HepG2 (cell line): ENCODE results near the gene TNFSF12. TPM values are rescaled to one million over a fixed set of nuclear protein-coding genes. Genes with fewer than 3 reads are reported as not detected.

Experiments
- DMTF1 ChIP-seq: sonication (generic); formaldehyde crosslinking; IDR thresholded peaks from 2 replicates; pipeline ENCODE4 v1.4.0; 2020; ENCODE audit warnings: mild to moderate bottlenecking, missing genetic modification reagents
- MAF1 ChIP-seq: sonication (generic); formaldehyde crosslinking; IDR thresholded peaks from 2 replicates; pipeline ENCODE4 v1.5.0; 2020; ENCODE audit warnings: missing genetic modification reagents, borderline replicate concordance
- RAD51 ChIP-seq: fragments of 450-650 bp; IDR thresholded peaks from 2 replicates; pipeline ENCODE4 v1.6.1; 2016; ENCODE audit warnings: borderline replicate concordance
- RERE ChIP-seq: IDR thresholded peaks from 2 replicates; pipeline ENCODE4 v1.6.1; 2016; ENCODE audit warnings: low read depth, missing genetic modification reagents, missing compliant biosample characterization
- SMC3 ChIP-seq: IDR thresholded peaks from 2 replicates; pipeline ENCODE4 v1.6.1; 2011; ENCODE audit warnings: low read length, improper control_type of control experiment
- TEAD2 ChIP-seq: sonication (generic); formaldehyde crosslinking; IDR thresholded peaks from 2 replicates; pipeline ENCODE4 v1.9.0; 2021; ENCODE audit warnings: missing genetic modification reagents
- ZFY ChIP-seq: sonication (generic); formaldehyde crosslinking; IDR thresholded peaks from 2 replicates; pipeline ENCODE4 v1.4.0; 2020; ENCODE audit warnings: missing genetic modification reagents
- ZNF10 ChIP-seq: sonication (generic); formaldehyde crosslinking; IDR thresholded peaks from 2 replicates; pipeline ENCODE4 v1.4.0; 2020; ENCODE audit warnings: mild to moderate bottlenecking, low read depth, missing genetic modification reagents, borderline replicate concordance
- ZNF280B ChIP-seq: sonication (generic); formaldehyde crosslinking; IDR thresholded peaks from 2 replicates; pipeline ENCODE4 v1.5.0; 2020; ENCODE audit warnings: missing genetic modification reagents, mild to moderate bottlenecking, borderline replicate concordance
- ZNF552 ChIP-seq: sonication (generic); formaldehyde crosslinking; IDR thresholded peaks from 2 replicates; pipeline ENCODE4 v1.9.0; 2022; ENCODE audit warnings: missing genetic modification reagents, mild to moderate bottlenecking, borderline replicate concordance
- ZNF609 ChIP-seq: sonication (generic); formaldehyde crosslinking; IDR thresholded peaks from 2 replicates; pipeline ENCODE4 v1.4.0; 2020; ENCODE audit warnings: mild to moderate bottlenecking, missing genetic modification reagents, borderline replicate concordance
- ZNF883 ChIP-seq: sonication (generic); formaldehyde crosslinking; IDR thresholded peaks from 2 replicates; pipeline ENCODE4 v1.5.1; 2020; ENCODE audit warnings: mild to moderate bottlenecking, missing genetic modification reagents; ENCODE audit errors: not compliant biosample characterization
- polyA plus RNA-seq, 8 experiments: library from polyadenylated mRNA; depleted of rRNA in 3 of 8; stranded (reverse) in 7 of 8; unstranded in 1 of 8; fragments of >200 nt; fragmentation: Illumina TruSeq in 4 of 8; extraction: Trizol in 4 of 8; gene quantifications; 2 replicates each; pipeline versions ENCODE4 v1.2.1 to v1.2.3, GENCODE V29; 2011 to 2016; ENCODE audit warnings: low read depth in 4 of 8, missing spikeins in 1 of 8, mixed read lengths in 1 of 8; ENCODE audit not compliant: insufficient read depth in 1 of 8
- total RNA-seq, 5 experiments: library from RNA; depleted of rRNA; stranded (reverse); fragments of >200 nt; fragmentation: Illumina TruSeq; extraction: Trizol; gene quantifications; 2 replicates each; pipeline ENCODE4 v1.2.3, GENCODE V29; 2016; ENCODE audit warnings: low read depth in 1 of 5

Gene TNFSF12
- total and polyA plus RNA-seq, 2 of the 13 experiments (the other 11 are each of a cell fraction or from before 2014, with no cell fraction given) = 0.93 to 7.2 TPM

- TF ChIP-seq DMTF1 (CRISPR knock-in tag) (peak; percentile 97; the same call in 1 of the 2 replicates), MAF1 (CRISPR knock-in tag) (peak; percentile 13; the same call in 1 of the 2 replicates), ZNF552 (CRISPR knock-in tag) (no peak; the same call in 1 of the 2 replicates), ZNF10 (CRISPR knock-in tag) (no peak), RERE (CRISPR knock-in tag) (0 out of 2 replicates have a peak, but pooled peaks have one; percentile 22), ZNF609 (CRISPR knock-in tag) (no peak), ZNF280B (CRISPR knock-in tag) (peak; percentile 41; the same call in 1 of the 2 replicates), ZNF883 (CRISPR knock-in tag) (no peak), RAD51 (no peak), ZFY (CRISPR knock-in tag) (peak; percentile 74), SMC3 (no peak), TEAD2 (no peak)
These were observed 24.6 kb downstream of the TNFSF12 start (continued) for GRCh38 chr17:7573324-7574080.
